Brain microvascular endothelial cell (primary cell): ENCODE results near the gene LMO1.

Experiments
- DNase-seq: peaks from one replicate; pipeline ENCODE4 v3.0.0-alpha.2; 2020
- H3K27ac ChIP-seq: fragments of 250-450 bp; sonication (Bioruptor Pico); 2 replicates; pipeline ENCODE4 v1.5.1; 2020; ENCODE audit warnings: mild to moderate bottlenecking, moderate library complexity
- H3K27me3 ChIP-seq: fragments of 250-450 bp; sonication (Bioruptor Pico); replicated peaks from 2 replicates; pipeline ENCODE4 v1.5.1; 2020; ENCODE audit warnings: mild to moderate bottlenecking
- H3K36me3 ChIP-seq: fragments of 250-450 bp; sonication (Bioruptor Pico); replicated peaks from 2 replicates; pipeline ENCODE4 v1.5.1; 2020; ENCODE audit warnings: mild to moderate bottlenecking
- H3K4me3 ChIP-seq: 2 replicates; pipeline ENCODE4 v1.5.1; 2011; ENCODE audit warnings: low read depth, mild to moderate bottlenecking, control low read depth, low read length, moderate library complexity
- CTCF ChIP-seq: IDR thresholded peaks from 2 replicates; pipeline ENCODE4 v1.5.1; 2011; ENCODE audit warnings: low read depth, mild to moderate bottlenecking, moderate library complexity, low read length, control low read depth, inconsistent platforms; ENCODE audit errors: missing control alignments
- in situ Hi-C: cut with HindIII; loops from 2 replicates; pipeline ENCODE4 v1.10.0; 2017; ENCODE audit warnings: low sequenced_read_pairs, low pct_ligation_motif_present

The LMO1 gene

DNA sequence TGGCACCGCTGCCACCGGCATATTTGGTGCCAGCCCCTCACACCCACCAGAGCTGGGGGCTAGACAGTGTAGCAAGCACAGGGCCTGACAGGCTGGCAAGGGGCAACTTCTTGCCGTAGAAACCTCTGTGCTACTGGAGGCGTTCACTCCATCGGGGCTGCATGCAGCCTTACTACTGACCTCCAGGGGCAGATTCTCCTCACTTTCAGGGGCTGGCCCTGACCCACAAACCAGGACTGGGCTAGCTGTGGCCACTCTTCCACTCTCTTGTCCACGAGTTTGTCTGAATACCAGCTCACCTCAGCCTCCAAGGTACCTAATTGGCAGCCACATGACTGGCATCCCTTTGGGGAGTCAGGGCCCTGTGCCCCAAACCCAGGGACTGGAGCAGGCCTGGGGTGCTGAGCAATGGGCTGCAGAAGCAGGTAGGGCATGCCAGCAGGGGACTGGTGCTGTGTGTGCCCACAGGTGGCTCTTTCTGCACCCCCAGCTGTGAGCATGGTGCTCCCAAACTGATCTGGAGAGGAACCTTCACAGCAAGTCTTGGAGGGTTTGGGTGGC is 2.1 kb upstream of the LMO1 start:
- DNase-seq: no peak
- H3K27me3 ChIP-seq: peaks cover 69% of the 10 kb centered on the region
- in situ Hi-C loops: no loop called here

DNA sequence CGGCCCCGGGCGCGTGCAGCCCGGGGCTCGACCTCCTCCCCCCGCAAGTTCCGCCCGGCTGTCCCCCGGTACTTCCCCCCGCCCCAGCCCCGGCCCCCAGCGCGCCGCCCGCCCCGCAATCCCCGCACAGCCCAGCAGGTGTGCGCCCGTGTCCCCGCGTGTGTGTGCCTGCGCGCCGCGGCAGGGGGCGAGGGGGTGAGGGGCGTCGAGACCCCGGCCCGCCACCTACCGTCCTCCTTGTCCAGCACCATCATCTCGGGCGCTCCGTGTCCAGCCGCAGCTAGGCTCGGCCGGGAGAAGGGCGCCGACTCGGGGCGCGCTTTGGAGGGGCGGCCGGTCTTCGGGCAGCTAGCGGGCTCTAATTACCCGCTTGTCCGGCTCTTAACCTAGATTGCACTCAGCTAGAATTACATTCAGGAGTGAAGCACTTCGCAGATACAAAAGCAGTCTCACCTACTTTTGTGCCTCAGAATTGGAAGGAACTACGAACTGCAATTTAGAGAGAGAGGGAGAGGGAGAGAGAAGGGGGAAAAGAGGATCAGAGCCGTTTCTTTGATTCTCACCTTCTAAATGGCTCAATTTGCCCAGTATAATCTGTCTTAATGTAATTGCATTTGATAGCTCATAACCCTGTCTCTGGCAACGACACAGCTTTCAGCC is 439 bp downstream of the LMO1 start:
- no peak overlapping the region for H3K27ac ChIP-seq
- H3K27me3 ChIP-seq: peaks cover 55% of the 10 kb centered on the region
- peak overlapping the region; percentile 22 for H3K4me3 ChIP-seq
- H3K36me3 ChIP-seq: no peaks in the 10 kb centered on the region
- DNase-seq: peak; percentile 6
- no peak for TF ChIP-seq CTCF
- in situ Hi-C loops: no loop called here

More for the DNA sequence above, 2.1 kb upstream of the LMO1 start:
- no peak overlapping the region for H3K27ac ChIP-seq
- TF ChIP-seq CTCF: peak; percentile 48
- no peak overlapping the region for H3K4me3 ChIP-seq
- no peaks in the 10 kb centered on the region for H3K36me3 ChIP-seq

DNA sequence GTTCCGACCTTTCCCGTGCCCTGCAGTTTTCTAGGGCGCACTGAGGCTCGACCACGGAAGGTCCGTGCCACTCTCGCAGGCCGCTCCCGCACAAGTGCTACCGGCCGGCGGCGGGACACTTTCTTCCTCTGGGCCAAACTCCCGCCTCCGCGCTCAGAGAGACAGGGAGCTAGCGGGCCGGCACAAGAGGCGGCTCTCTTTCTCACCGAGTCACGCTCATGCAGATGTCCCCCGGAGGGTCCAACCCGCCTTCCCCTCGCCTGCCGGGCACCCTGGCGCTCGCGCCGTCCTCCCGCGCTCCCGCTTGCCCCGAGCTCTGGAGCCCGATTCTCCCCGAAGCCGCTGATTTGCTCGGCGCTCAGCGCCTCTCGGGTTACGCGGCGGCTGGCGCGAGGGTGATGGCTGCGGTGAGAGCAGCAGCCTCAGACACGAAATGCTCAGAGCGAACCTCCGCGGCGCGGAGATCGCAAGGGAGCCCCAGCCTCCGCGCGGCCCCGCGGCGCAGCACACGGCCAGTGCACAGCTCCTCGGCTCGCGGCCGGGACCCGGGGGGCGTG is 1.0 kb downstream of the LMO1 start:
- H3K4me3 ChIP-seq: peak overlapping the region; percentile 45

GRCh38 chr11:8261921-8262551 is 1.6 kb downstream of the LMO1 start:
- Histone ChIP-seq H3K27me3 (peaks cover 43% of the 10 kb centered on the region), H3K4me3 (peak overlapping the region; percentile 45), H3K27ac (no peak overlapping the region), H3K36me3 (no peaks in the 10 kb centered on the region)
- no peak for TF ChIP-seq CTCF
- in situ Hi-C loops: no loop called here
- DNase-seq: no peak

More for the DNA sequence above, 1.0 kb downstream of the LMO1 start:
- peak; percentile 40 for DNase-seq
- in situ Hi-C loops: no loop called here
- Histone ChIP-seq H3K27ac (no peak overlapping the region), H3K27me3 (peaks cover 49% of the 10 kb centered on the region), H3K36me3 (no peaks in the 10 kb centered on the region)
- no peak for TF ChIP-seq CTCF

DNA sequence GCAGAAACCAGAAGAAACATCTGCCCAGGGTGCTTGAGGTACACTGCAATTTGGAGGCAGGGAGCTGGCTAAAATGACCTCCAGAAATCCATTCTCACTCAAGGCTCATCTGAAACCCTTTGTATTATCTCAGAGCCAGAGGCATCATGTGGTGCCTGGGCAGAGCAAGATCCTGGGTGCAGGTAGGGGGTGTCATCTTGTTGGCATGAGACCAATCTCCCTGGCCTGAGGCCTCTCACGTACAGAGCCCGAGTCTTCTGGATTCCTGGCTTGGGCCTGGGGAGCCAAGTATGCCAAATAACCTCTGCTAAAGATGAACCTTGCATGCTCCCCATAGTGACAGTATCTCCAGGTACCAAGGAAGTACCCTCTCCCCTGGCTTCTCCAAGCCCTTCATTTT is 2.4 kb downstream of the LMO1 start:
- Histone ChIP-seq H3K4me3 (no peak overlapping the region), H3K36me3 (no peaks in the 10 kb centered on the region), H3K27ac (no peak overlapping the region), H3K27me3 (peaks cover 40% of the 10 kb centered on the region)
- no peak for TF ChIP-seq CTCF
- DNase-seq: no peak
- in situ Hi-C loops: no loop called here
